Stimulated activated CD4-positive, alpha-beta T cell treated with anti-CD3 and anti-CD28 coated beads, Interleukin-4, amount 100 ng/mL, for 1 hour (primary cell): ENCODE results near the gene CCDC148.

Experiments used
- DNase-seq: peaks from one replicate; pipeline ENCODE4 v3.0.0-alpha.2; 2020

CCDC148 gene

DNA sequence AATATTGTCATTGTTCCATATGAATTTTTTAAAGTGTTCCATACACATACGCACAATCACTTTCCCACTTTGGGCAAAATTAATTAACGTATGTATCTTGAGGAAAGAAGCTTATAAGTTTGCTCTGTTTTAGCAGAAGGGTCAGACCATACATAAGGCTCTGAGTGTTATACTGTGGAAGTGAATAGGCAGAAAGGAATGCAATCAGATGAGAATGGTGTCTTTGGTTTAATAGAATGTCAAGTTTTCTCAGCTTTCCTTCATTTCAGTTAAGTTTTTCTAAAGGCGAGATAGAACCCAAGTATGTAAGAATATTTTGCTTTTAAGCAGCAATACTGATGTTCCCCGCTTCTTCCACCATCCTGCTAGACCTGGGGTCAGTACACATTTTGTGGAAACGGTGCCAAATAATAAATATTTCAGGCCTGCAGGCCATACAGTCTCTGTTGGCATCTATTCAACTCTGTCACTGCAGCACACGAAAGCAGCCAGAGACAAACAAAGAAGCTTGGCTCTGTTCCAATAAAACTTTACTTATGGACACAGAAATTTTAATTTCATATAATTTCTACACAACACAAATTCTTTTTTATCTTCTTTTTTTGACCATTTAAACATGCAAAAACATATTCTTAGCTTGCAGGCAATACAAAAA lies 254.3 kb downstream of the CCDC148 start:
- DNase-seq = no peak

GRCh38 chr2:158199928-158200650 lies 256.5 kb downstream of the CCDC148 start:
- no peak for DNase-seq

GRCh38 chr2:158197940-158198339 lies 258.6 kb downstream of the CCDC148 start:
- DNase-seq = no peak

DNA sequence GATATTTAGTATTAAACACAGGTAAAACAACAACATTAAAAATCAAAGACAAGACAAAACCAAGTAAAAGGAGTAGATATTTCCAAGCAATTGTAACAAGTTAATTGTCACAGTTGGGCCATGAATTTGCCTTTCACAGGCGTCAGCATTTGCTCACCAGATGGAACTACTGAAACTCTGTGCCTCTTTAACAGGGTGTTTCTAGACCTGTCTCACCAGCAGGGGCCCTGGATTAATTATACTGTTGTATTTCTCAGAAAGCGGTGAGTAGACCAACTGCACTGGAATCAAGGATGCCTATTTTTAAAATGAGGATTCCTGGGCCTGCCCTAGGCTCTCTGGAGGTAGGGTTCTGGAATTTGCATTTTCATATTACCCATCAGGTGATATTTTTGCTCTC lies 262.3 kb downstream of the CCDC148 start:
- no peak for DNase-seq

GRCh38 chr2:158192515-158193443 lies 263.8 kb downstream of the CCDC148 start:
- no peak for DNase-seq

DNA sequence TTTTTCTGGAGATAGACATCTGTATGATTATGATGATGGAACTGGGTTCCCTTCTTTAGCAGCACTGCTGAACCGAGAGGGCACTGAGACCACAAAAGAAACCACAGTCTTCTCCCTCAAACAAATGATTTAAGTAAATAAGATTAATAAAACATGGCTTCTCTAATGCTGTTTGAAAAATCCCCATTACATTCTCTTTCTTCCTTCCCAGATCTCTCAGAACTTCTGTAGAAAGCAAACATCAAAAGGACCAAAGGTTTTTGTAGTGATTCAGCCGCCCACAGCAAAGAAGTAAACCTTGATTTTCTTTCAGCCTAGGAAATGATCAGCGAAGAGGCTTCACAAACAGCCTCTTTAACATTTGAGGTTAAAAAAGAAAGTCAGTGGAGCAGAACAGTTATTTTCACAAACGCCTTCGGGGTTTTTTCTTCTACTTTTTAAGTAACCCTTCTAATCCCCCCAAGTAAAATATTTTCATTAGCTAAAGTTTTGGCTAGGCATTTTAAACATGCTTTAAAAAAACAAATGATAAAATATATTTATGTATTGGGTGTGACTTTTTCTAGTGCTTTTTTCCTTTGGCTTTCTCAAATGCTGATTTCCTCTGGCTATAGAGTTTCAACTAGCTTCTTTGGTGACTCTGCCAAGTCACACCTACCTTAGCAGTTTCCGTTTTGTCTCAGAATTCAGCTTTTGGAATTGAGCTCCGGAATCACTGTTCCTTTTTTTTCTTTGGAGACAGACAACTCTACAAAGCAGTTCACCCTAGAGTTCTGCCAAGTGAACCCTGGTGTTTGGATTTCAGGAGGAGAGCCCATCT lies 265.3 kb downstream of the CCDC148 start:
- DNase-seq = no peak

DNA sequence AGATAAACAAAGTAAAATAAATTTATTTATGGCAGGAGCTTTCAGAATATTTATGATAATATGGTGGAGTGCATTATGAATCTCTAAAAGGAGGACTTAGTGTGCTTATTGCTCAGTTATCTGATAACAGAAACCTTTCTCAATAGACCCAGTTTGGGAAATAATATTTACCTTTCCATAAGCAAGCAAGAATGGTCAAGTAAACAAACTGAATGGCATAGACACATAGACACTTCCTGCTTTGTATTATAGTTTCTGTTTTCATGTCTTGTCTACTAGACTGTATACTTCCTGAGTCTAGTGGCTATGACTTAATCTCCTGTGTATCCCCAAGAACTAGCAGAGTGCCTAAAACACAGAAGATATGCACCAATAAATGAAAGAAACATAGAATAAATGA lies 267.0 kb downstream of the CCDC148 start:
- no peak for DNase-seq

DNA sequence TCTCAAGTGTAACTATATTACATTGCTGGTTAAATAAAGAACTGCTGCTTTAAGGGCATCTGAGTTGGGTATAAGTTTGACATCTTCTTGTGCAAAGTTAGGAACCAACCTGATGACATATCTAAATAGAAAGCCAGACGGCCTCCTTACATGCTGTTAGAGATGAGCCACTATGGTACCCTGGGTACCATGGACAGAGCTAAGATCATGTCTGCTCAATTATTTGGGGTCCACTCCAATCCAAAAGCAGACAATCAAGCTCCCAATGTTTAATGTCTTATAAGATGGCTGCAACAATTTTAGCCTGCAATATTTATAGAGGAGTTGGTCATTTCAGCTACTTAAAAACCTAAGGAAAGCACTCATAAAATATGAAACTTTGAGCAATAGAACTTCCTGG lies 268.6 kb downstream of the CCDC148 start:
- no peak for DNase-seq

DNA sequence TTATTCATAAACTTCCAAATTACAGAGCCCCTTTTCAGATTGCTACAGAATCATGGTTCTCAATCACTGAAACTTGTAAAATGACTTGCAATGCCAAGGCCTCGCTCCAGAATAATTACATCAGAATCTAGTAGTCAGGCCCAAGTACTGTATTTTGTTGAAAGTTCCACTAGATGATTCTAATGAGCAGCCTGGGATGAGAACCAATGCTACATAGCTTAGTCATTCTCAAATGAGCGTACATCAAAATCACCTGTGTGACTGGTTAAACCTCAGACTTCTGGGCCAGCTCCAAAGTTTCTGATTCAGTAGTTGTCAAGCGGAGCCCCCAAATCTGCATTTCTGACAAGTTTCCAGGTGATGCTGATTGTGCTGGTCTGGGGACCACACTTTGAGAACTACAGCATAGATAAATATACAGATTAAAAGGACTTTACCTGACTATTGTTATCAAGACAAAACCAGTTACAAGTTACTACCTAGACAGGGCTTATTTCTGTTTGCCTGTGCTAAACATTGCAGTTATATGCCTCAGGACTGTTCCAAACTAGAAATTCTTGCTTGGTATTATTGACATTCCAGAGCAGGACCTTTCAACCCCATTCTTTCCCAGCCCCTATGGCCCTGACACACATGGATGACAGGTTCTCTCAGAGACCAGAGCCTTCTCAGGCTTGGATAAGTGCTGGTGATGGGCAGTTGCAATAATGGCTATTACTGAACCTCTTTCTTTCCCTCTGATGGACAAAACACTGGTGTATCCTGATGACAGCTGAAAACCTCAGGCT lies 271.8 kb downstream of the CCDC148 start:
- DNase-seq = no peak

DNA sequence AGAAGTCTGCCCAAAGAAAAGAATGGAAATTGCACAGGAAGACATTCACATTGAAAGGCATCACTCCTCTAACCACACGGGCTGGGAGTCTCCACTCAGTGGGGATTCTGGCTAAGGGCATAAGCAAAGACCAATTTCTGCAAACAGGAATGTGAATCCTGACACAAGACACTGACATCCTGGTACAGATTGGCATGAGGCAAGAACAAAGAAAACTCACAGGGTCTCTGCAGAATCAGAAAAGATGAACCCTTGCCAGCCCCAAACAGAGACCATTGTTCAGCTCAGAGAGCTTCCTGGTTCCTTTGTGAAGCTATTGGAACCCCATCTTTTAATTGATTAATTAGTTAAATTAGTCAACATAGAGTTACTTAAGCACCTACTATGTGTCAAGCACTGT lies 272.6 kb downstream of the CCDC148 start:
- DNase-seq = no peak

DNA sequence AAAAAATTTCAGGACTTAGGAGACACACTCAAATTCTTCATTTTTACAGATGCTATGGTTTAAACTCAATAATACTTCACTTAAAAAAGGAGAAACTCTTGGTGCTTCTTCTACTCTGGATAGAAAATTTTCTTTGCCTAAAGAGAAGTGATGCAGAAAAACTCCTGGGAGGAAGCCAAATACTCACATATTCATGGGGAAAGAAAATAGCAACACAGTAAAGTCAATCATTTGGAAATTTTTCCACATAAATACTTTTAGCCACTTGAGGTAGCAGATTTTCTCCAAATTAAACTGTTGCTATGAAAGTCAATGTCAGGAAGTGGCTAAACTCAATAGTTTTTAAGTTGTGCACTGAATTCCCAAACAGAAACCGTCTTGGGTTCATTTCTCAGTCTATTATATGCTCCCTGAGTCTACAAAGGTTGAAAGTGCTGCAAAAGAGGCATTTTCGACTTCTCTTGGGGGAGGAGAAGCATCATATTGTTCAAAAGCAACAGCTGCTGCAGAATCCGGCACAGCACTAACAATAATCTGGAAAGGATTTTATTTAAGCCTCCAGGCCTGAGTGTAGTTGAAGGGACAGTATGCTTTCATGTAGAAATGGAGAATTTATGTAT lies 273.8 kb downstream of the CCDC148 start:
- no peak for DNase-seq

DNA sequence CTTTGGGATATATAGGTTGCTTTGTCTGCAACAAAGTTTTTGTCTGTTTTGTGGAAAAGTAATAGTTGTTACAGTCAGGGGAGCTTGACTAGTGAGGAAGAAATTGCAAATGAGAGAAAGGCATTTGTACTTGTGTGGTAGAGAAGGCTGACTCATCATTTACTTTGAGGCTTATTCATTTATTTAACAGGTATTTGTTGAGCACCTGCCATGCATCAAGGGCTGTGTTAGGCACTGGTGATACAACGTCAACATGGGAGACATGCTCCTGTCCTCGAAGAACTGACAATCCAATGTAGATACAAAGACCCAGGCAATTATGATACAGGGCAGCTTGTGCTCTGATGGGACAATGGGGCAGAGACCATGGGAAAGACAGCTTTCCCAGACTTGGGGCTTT lies 275.4 kb downstream of the CCDC148 start:
- DNase-seq = no peak

GRCh38 chr2:158179660-158180059 lies 276.9 kb downstream of the CCDC148 start:
- no peak for DNase-seq

- no peak for DNase-seq
Measured at GRCh38 chr2:158178646-158179045, 277.9 kb downstream of the CCDC148 start.

DNA sequence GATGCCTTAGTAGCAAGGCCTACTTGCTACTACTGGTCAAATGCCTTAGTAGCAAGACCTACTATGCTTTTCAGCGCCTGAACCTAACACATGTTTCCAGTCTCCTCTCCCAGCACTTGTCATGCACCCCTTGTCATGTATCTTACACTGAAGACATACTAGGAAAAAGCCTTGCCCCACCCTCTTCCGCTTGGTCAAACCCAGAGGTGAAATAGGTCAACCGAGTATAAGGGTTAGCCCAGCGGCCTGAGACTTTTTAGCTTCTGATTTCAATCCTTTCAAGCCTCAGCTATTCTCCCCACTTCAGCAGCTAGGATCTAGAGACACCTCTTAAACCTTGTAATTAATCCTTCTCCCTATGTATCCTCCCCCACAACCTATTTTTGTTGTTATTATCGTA lies 281.6 kb downstream of the CCDC148 start:
- no peak for DNase-seq

DNA sequence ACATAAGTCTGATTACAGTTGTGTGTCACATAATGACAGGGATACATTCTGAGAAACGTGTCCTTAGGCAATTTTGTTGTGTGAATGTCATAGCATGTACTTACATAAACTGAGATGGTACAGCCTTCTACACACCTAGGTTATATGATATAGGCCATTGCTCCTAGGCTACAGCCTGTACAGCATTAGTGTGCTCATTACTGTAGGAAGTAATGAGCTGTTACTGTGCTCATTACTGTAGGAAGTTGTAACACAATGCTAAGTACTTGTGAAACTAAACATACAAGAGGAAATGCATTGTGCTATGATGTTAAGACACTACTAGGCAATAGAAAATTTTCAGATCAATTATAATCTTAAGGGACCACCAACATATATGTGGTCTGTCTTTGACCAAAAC lies 282.1 kb downstream of the CCDC148 start:
- no peak for DNase-seq

DNA sequence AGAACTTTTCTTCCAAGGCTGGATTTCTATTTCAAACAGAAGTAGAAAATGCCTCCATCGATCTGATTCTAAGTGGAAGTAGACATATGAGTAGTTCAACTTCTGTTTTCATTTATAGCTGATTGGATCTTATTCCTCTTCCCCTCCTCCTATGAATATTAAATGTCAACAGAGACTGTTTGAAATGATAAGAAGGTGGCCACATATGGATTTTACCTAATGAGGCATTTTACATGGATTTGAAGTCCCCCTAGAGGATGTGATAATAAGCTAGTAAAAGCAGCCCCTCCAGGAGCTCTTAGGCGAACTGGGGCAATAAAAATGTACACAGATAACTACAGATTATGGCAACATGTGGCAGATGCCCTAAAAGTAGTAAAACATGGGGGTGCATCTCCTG lies 283.8 kb downstream of the CCDC148 start:
- DNase-seq = no peak

DNA sequence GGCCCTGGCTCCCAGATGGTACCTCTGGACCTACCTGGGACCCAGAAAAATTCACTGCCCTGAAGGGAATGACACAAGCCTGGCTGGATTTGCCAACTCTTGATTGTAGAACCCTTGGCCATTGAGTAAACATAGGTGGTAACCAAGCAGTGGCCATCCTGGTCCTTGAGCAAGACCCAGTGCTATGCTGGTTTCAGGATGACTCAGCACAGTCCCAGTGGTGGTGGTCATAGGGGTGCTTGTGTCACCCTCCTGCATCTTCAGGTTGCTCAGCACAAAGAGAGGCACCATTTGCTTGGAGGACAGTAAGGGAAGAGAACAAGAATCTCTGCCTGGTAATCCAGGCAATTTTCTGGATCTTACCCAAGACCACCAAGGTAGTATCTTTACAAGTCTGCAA lies 302.0 kb downstream of the CCDC148 start:
- DNase-seq = no peak

- DNase-seq = no peak
Measured at GRCh38 chr2:158153270-158154015, 303.1 kb downstream of the CCDC148 start.

- no peak for DNase-seq
Measured at GRCh38 chr2:158144914-158145625, 311.5 kb downstream of the CCDC148 start.
